Ovary (tissue), 9 donors: ENCODE measurements around the gene HCRTR1. TPM values are rescaled to one million over a fixed set of nuclear protein-coding genes. Genes with fewer than 3 reads are reported as not detected.
"Not testable (repeated sequence)": the region's sequence is repeated elsewhere in the genome, so short reads cannot be mapped to it uniquely, and the experiment has no call there.

Experiments
- DNase-seq, 5 donors: peaks; one replicate each; pipeline ENCODE4 v3.0.0-alpha.2; 2019 to 2020
- H3K27ac ChIP-seq, 2 donors: fragments of 200-600 bp; one replicate each; pipeline versions ENCODE4 v1.5.1 to v1.8.0; 2019 to 2022
- H3K27me3 ChIP-seq: fragments of 200-600 bp; one replicate; pipeline ENCODE4 v1.8.0; 2022
- H3K36me3 ChIP-seq: fragments of 200-600 bp; sonication (generic); one replicate; pipeline ENCODE4 v1.5.1; 2019
- H3K4me1 ChIP-seq: one replicate; pipeline ENCODE4 v1.8.1; 2013; ENCODE audit warnings: mild to moderate bottlenecking, moderate library complexity; ENCODE audit not compliant: insufficient read depth
- H3K4me3 ChIP-seq: fragments of 200-600 bp; sonication (generic); one replicate; pipeline ENCODE4 v1.5.1; 2017
- H3K9me3 ChIP-seq, 2 donors: fragments of 200-600 bp in 1 of 2; sonication (generic) in 1 of 2; one replicate each; pipeline versions ENCODE4 v1.5.1 to v1.8.1; 2013 to 2019; ENCODE audit warnings: mild to moderate bottlenecking in 1 of 2, moderate library complexity in 1 of 2
- EP300 ChIP-seq: sonication (generic); formaldehyde crosslinking; IDR thresholded peaks from one replicate; pipeline ENCODE4 v1.6.1; 2017; ENCODE audit warnings: antibody characterized with exemption
- POLR2A ChIP-seq: fragments of 450-650 bp; IDR thresholded peaks from one replicate; pipeline ENCODE4 v1.6.1; 2017; ENCODE audit warnings: antibody characterized with exemption, mild to moderate bottlenecking, moderate library complexity
- WGBS, 3 donors: extraction: QIAGEN DNeasy Blood & Tissue Kit in 1 of 3; methylation state at CpG; one replicate each; pipeline versions ENCODE4 v1.1.5 to v1.1.7; 2013 to 2017; 5-methylcytosine and 5-hydroxymethylcytosine counted together
- intact Hi-C, 4 donors: fragments of 100-400 bp; cut with DNase I; formaldehyde crosslinking; loops; one replicate each; pipeline versions ENCODE4 v1.11.0 to v1.15.1; 2022 to 2023
- polyA plus RNA-seq, 2 donors: library from polyadenylated mRNA; stranded (reverse); fragments of 200-250 nt in 1 of 2; fragments of 350-450 nt in 1 of 2; fragmentation: Illumina TruSeq in 1 of 2; extraction: RNeasy Lipid Tissue Mini Kit (QIAGEN cat#74804) in 1 of 2; gene quantifications; one replicate each; pipeline ENCODE4 v1.2.3, GENCODE V29; 2013 to 2014
- total RNA-seq, 7 donors: library from RNA; depleted of rRNA in 2 of 7; stranded (reverse); fragments of >200 nt in 2 of 7; fragmentation: NEBNext Ultra II Directional in 3 of 7; extraction: Animal tissue kit (Norgen Biotek cat#: 25700) in 3 of 7; gene quantifications; one replicate each; pipeline versions ENCODE4 v1.1.0 to v1.2.4, GENCODE V29; 2016 to 2023
- TF ChIP-seq, protein P1 (sequence below), 3 donors: fragments of 450-650 bp in 2 of 3; fragments of 200-600 bp in 1 of 3; IDR thresholded peaks; one replicate each; pipeline versions ENCODE4 v1.5.1 to v1.8.0; 2016 to 2022; ENCODE audit warnings: antibody characterized with exemption in 3 of 3, mild to moderate bottlenecking in 1 of 3
- donor health status: DM: no; HTN: no; CAD: no; lungs with moderate emphysema.
- donor health status: DM: no; HTN: no; CAD: no.
- donor health status: Bipolar disorder and iron deficiency.
- donor health status: DM: yes; HTN: yes; CAD: no.
- donor health status: DM: no; HTN: no; CAD: no.
- donor health status: DM: yes; HTN: yes; CAD: no.

The HCRTR1 gene
- total and polyA plus RNA-seq, 9 donors = not detected

DNA sequence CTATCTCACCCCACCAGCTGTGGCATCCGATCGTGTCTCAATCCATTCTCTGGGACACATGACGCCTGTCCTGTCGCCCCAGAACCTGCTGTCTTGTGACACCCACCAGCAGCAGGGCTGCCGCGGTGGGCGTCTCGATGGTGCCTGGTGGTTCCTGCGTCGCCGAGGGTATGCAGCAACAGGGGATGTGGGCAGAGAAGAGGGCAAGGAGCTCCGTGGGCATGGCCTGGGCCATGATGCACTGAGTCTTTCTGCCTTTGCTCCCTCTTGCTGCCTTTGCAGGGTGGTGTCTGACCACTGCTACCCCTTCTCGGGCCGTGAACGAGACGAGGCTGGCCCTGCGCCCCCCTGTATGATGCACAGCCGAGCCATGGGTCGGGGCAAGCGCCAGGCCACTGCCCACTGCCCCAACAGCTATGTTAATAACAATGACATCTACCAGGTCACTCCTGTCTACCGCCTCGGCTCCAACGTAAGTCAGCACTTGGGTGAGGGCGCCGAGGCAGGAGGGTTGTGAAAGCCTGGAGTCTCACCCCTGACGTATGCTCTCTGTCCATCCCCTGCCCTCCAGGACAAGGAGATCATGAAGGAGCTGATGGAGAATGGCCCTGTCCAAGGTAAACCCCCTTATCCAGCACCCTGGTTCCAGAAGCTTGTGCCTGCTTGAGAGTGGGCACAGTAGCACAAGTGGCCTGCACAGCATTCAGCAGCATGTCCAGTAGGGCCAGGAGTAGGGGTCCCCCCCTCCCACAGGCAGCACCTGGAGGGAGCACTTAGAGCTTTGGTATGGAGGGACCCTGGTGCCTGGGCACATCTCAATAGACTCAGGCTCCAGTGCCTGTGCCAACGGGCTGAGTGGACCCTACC is 32.4 kb upstream of the HCRTR1 start:
- no peaks in the 10 kb centered on the region for H3K36me3 ChIP-seq
- TF ChIP-seq POLR2A (no peak), EP300 (no peak)
- TF ChIP-seq, protein P1, sequence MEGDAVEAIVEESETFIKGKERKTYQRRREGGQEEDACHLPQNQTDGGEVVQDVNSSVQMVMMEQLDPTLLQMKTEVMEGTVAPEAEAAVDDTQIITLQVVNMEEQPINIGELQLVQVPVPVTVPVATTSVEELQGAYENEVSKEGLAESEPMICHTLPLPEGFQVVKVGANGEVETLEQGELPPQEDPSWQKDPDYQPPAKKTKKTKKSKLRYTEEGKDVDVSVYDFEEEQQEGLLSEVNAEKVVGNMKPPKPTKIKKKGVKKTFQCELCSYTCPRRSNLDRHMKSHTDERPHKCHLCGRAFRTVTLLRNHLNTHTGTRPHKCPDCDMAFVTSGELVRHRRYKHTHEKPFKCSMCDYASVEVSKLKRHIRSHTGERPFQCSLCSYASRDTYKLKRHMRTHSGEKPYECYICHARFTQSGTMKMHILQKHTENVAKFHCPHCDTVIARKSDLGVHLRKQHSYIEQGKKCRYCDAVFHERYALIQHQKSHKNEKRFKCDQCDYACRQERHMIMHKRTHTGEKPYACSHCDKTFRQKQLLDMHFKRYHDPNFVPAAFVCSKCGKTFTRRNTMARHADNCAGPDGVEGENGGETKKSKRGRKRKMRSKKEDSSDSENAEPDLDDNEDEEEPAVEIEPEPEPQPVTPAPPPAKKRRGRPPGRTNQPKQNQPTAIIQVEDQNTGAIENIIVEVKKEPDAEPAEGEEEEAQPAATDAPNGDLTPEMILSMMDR (IDR thresholded peaks at IDR 0.05) = no peak
- H3K9me3 ChIP-seq = no peaks in the 10 kb centered on the region
- no peak for DNase-seq
- H3K27me3 ChIP-seq = no peaks in the 10 kb centered on the region
- peak overlapping the region; percentile 71 to 85 for H3K27ac ChIP-seq
- no peak overlapping the region for H3K4me3 ChIP-seq
- intact Hi-C loops = loop anchor here in 1 of 4 donors (10.0 kb wide), 1 partner anchor 60 kb away; the partner anchor contains the start of gene PEF1
- 88 to 92% (median 89%) methylated on average over 26 to 27 of the region's 27 CpGs for WGBS, 3 donors
- H3K4me1 ChIP-seq = peaks cover 41% of the 10 kb centered on the region

DNA sequence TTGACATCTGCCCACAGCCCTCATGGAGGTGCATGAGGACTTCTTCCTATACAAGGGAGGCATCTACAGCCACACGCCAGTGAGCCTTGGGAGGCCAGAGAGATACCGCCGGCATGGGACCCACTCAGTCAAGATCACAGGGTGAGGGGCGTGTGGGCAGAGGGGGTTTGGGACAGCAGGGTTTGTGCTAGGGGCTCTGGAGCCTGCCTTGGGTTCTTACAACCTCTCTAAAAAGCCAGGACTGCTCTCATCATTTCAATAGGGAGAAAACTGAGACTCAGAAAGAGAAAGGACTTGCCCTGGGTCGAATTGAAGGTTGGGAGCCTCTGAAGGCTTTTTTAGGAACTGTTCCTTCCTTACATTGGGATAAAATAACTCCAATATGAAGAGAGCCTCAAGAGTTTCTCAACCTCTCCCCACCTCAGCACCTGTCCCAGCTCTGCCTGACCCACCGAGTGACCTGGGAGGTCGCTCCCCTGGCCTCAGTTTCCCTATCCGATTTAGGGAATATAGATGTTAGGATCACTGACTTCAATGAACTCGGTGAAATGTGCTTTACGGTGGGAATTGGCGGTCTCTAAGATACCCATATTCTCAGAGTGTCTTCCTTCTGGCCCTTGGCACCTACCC is 31.6 kb upstream of the HCRTR1 start:
- no peak overlapping the region for H3K4me3 ChIP-seq
- H3K27me3 ChIP-seq = no peaks in the 10 kb centered on the region
- intact Hi-C loops = loop anchor here in 1 of 4 donors (10.0 kb wide), 1 partner anchor 59 kb away; the partner anchor contains the start of gene PEF1
- H3K4me1 ChIP-seq = peaks cover 37% of the 10 kb centered on the region
- TF ChIP-seq, protein P1 (IDR thresholded peaks at IDR 0.05) = no peak
- TF ChIP-seq POLR2A = no peak
- TF ChIP-seq EP300 = no peak
- WGBS, 3 donors = 86 to 89% (median 87%) methylated on average over 11 of the region's 11 CpGs
- H3K27ac ChIP-seq = peak overlapping the region in 1 of 2 donors; percentile 85
- no peaks in the 10 kb centered on the region for H3K36me3 ChIP-seq
- DNase-seq = no peak
- H3K9me3 ChIP-seq = no peaks in the 10 kb centered on the region

DNA sequence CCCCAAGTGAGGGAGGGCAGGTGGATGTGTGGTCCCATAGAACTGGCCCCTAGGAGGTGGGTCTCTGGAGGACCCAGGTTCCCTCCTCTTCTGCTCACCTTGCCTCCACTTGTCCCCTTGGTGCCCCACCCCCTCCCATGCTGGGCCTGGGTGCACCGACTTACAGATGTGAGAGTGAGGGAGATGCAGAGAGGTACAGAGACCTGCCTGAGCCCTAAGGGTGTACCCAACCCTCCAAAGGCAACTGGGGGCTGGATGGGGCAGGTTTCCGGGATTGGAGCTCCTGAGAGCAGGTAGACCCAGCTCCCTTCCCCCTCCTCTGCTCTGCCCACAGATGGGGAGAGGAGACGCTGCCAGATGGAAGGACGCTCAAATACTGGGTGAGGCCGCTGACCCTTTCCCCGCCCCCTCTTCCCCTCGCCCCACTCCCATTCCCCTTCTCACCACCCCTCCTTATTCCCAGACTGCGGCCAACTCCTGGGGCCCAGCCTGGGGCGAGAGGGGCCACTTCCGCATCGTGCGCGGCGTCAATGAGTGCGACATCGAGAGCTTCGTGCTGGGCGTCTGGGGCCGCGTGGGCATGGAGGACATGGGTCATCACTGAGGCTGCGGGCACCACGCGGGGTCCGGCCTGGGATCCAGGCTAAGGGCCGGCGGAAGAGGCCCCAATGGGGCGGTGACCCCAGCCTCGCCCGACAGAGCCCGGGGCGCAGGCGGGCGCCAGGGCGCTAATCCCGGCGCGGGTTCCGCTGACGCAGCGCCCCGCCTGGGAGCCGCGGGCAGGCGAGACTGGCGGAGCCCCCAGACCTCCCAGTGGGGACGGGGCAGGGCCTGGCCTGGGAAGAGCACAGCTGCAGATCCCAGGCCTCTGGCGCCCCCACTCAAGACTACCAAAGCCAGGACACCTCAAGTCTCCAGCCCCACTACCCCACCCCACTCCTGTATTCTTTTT is 30.8 kb upstream of the HCRTR1 start:
- Histone ChIP-seq H3K36me3 (no peaks in the 10 kb centered on the region), H3K4me3 (no peak overlapping the region), H3K27ac (peak overlapping the region in 1 of 2 donors; percentile 85), H3K27me3 (no peaks in the 10 kb centered on the region), H3K9me3 (no peaks in the 10 kb centered on the region), H3K4me1 (peaks cover 36% of the 10 kb centered on the region)
- intact Hi-C loops = loop anchor here in 1 of 4 donors (10.0 kb wide), 1 partner anchor 58 kb away; the partner anchor contains the start of gene PEF1
- DNase-seq = no peak
- WGBS, 3 donors = 71 to 88% (median 83%) methylated on average over 43 to 47 of the region's 47 CpGs
- TF ChIP-seq EP300 (no peak), POLR2A (no peak)
- TF ChIP-seq, protein P1 (IDR thresholded peaks at IDR 0.05) = no peak

DNA sequence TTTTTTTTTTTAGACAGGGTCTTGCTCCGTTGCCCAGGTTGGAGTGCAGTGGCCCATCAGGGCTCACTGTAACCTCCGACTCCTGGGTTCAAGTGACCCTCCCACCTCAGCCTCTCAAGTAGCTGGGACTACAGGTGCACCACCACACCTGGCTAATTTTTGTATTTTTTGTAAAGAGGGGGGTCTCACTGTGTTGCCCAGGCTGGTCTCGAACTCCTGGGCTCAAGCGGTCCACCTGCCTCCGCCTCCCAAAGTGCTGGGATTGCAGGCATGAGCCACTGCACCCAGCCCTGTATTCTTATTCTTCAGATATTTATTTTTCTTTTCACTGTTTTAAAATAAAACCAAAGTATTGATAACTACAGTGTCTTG is 30.2 kb upstream of the HCRTR1 start:
- not testable (repeated sequence) for H3K36me3 ChIP-seq, DNase-seq, H3K4me3 ChIP-seq, H3K9me3 ChIP-seq, H3K27me3 ChIP-seq
- peak overlapping the region in 1 of 2 donors; percentile 62 for H3K27ac ChIP-seq
- intact Hi-C loops = loop anchor here in 1 of 4 donors (10.0 kb wide), 1 partner anchor 57 kb away; the partner anchor contains the start of gene PEF1
- H3K4me1 ChIP-seq = peaks cover 36% of the 10 kb centered on the region
- whole genome bisulfite sequencing, 3 donors = 93 to 96% (median 95%) methylated on average over 5 of the region's 5 CpGs
